ENCODE data around the gene NPR1.
A peak's percentile ranks its signal among the peaks of the same experiment; 100 is the strongest.

NPR1 gene

DNA sequence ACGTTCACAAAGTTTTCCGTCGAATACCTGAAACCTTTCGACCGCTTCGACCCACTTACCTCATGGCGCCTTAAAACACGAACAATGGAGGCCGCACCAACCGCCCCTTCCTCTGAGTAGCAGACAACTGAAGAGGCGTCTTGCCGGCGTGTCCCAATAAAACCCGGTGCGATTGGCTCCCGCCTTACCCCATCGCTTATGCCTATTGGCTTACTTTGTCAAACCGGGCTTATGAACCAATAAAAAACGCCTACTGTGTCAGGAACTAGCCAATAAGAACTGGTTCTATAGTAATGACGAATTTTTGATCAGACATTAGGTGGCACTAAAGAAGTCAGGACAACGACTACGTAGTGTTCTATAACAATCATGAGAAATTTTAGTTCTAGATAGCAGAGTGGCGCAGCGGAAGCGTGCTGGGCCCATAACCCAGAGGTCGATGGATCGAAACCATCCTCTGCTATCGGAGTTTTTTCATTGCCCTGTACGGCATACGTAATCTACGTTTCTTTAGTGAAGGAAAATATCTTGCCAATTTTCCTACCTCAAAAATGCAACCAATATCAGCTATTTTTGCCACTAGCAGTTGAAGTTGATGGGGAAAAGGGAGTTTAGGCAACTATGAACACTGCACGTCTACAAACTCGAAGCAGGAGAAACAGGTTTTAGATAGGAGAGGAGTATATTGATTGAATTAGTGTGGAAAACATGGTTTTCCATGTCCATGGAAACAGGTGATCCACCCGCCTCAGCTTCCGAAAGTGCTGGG lies 7.4 kb upstream of the NPR1 start, which contains the start of gene ILF2 (continued):
- no peak for TF ChIP-seq ZSCAN4 (tag by site-specific recombination; IDR thresholded peaks at IDR 0.05)
- no peak for TF ChIP-seq ZBTB48 (tag by site-specific recombination; IDR thresholded peaks at IDR 0.05)
- peak; percentile 70 for TF ChIP-seq ZBTB44 (tag by site-specific recombination; IDR thresholded peaks at IDR 0.05)
- TF ChIP-seq, protein P1, sequence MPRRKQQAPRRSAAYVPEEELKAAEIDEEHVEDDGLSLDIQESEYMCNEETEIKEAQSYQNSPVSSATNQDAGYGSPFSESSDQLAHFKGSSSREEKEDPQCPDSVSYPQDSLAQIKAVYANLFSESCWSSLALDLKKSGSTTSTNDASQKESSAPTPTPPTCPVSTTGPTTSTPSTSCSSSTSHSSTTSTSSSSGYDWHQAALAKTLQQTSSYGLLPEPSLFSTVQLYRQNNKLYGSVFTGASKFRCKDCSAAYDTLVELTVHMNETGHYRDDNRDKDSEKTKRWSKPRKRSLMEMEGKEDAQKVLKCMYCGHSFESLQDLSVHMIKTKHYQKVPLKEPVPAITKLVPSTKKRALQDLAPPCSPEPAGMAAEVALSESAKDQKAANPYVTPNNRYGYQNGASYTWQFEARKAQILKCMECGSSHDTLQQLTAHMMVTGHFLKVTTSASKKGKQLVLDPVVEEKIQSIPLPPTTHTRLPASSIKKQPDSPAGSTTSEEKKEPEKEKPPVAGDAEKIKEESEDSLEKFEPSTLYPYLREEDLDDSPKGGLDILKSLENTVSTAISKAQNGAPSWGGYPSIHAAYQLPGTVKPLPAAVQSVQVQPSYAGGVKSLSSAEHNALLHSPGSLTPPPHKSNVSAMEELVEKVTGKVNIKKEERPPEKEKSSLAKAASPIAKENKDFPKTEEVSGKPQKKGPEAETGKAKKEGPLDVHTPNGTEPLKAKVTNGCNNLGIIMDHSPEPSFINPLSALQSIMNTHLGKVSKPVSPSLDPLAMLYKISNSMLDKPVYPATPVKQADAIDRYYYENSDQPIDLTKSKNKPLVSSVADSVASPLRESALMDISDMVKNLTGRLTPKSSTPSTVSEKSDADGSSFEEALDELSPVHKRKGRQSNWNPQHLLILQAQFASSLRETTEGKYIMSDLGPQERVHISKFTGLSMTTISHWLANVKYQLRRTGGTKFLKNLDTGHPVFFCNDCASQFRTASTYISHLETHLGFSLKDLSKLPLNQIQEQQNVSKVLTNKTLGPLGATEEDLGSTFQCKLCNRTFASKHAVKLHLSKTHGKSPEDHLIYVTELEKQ (tag by site-specific recombination; IDR thresholded peaks at IDR 0.05; ENCODE audit: borderline replicate concordance): peak; percentile 59; the same call in 1 of the 2 replicates
- TF ChIP-seq ZNF777 (tag by site-specific recombination; IDR thresholded peaks at IDR 0.05; ENCODE audit: borderline replicate concordance): no peak
- no peak for TF ChIP-seq ZSCAN16 (tag by site-specific recombination; IDR thresholded peaks at IDR 0.05)
- no peak for TF ChIP-seq ZNF274 (IDR thresholded peaks at IDR 0.05; ENCODE audit: low read length)
- TF ChIP-seq ZNF274 (tag by site-specific recombination; IDR thresholded peaks at IDR 0.05; ENCODE audit: borderline replicate concordance): no peak
- TF ChIP-seq ZBTB6 (tag by site-specific recombination; IDR thresholded peaks at IDR 0.05): peak; percentile 21; the same call in 1 of the 2 replicates
- TF ChIP-seq ZNF121 (tag by site-specific recombination; IDR thresholded peaks at IDR 0.05): no peak
- TF ChIP-seq ZNF707 (tag by site-specific recombination; IDR thresholded peaks at IDR 0.05): no peak
- TF ChIP-seq SCRT1 (tag by site-specific recombination; IDR thresholded peaks at IDR 0.05; ENCODE audit: borderline replicate concordance): peak; percentile 84
- TF ChIP-seq ZNF174 (tag by site-specific recombination; IDR thresholded peaks at IDR 0.05): no peak
- TF ChIP-seq ZNF341 (tag by site-specific recombination; IDR thresholded peaks at IDR 0.05; ENCODE audit: low read depth): no peak
- no peak for TF ChIP-seq ZFP41 (tag by site-specific recombination; IDR thresholded peaks at IDR 0.05; ENCODE audit: borderline replicate concordance)
- no peak for TF ChIP-seq ZNF473 (tag by site-specific recombination; IDR thresholded peaks at IDR 0.05)
- no peak for TF ChIP-seq ZNF416 (tag by site-specific recombination; IDR thresholded peaks at IDR 0.05)
- no peak for TF ChIP-seq ZNF530 (tag by site-specific recombination; IDR thresholded peaks at IDR 0.05; ENCODE audit: low read depth)
- no peak for TF ChIP-seq ZNF132 (tag by site-specific recombination; IDR thresholded peaks at IDR 0.05; ENCODE audit: borderline replicate concordance)
- no peak for TF ChIP-seq FEZF1 (tag by site-specific recombination; IDR thresholded peaks at IDR 0.05)
- TF ChIP-seq, protein P2, sequence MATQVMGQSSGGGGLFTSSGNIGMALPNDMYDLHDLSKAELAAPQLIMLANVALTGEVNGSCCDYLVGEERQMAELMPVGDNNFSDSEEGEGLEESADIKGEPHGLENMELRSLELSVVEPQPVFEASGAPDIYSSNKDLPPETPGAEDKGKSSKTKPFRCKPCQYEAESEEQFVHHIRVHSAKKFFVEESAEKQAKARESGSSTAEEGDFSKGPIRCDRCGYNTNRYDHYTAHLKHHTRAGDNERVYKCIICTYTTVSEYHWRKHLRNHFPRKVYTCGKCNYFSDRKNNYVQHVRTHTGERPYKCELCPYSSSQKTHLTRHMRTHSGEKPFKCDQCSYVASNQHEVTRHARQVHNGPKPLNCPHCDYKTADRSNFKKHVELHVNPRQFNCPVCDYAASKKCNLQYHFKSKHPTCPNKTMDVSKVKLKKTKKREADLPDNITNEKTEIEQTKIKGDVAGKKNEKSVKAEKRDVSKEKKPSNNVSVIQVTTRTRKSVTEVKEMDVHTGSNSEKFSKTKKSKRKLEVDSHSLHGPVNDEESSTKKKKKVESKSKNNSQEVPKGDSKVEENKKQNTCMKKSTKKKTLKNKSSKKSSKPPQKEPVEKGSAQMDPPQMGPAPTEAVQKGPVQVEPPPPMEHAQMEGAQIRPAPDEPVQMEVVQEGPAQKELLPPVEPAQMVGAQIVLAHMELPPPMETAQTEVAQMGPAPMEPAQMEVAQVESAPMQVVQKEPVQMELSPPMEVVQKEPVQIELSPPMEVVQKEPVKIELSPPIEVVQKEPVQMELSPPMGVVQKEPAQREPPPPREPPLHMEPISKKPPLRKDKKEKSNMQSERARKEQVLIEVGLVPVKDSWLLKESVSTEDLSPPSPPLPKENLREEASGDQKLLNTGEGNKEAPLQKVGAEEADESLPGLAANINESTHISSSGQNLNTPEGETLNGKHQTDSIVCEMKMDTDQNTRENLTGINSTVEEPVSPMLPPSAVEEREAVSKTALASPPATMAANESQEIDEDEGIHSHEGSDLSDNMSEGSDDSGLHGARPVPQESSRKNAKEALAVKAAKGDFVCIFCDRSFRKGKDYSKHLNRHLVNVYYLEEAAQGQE (tag by site-specific recombination; IDR thresholded peaks at IDR 0.05): peak; percentile 30; the same call in 1 of the 2 replicates
- no peak for TF ChIP-seq ZNF155 (tag by site-specific recombination; IDR thresholded peaks at IDR 0.05)
- no peak for TF ChIP-seq GLI2 (tag by site-specific recombination; IDR thresholded peaks at IDR 0.05; ENCODE audit: borderline replicate concordance, low read depth)
- TF ChIP-seq ZNF391 (tag by site-specific recombination; IDR thresholded peaks at IDR 0.05; ENCODE audit: borderline replicate concordance, low read depth): peak; percentile 43; the same call in 1 of the 2 replicates
- TF ChIP-seq, protein P3, sequence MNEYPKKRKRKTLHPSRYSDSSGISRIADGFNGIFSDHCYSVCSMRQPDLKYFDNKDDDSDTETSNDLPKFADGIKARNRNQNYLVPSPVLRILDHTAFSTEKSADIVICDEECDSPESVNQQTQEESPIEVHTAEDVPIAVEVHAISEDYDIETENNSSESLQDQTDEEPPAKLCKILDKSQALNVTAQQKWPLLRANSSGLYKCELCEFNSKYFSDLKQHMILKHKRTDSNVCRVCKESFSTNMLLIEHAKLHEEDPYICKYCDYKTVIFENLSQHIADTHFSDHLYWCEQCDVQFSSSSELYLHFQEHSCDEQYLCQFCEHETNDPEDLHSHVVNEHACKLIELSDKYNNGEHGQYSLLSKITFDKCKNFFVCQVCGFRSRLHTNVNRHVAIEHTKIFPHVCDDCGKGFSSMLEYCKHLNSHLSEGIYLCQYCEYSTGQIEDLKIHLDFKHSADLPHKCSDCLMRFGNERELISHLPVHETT (tag by site-specific recombination; IDR thresholded peaks at IDR 0.05): peak; percentile 78
- TF ChIP-seq ZNF214 (tag by site-specific recombination; IDR thresholded peaks at IDR 0.05; ENCODE audit: borderline replicate concordance): no peak; the same call in 1 of the 2 replicates
- 0 out of 2 replicates have a peak, but pooled peaks have one; percentile 10 for TF ChIP-seq KLF9 (tag by site-specific recombination; IDR thresholded peaks at IDR 0.05; ENCODE audit: low read depth)

Measured in HEK293 (cell line).